LNCAP (cell line): ENCODE measurements around the gene BCAS3.

Source experiments
- CTCF ChIP-seq: fragments of 450-650 bp; IDR thresholded peaks from 2 replicates; pipeline ENCODE4 v1.5.1; 2017; ENCODE audit warnings: mild to moderate bottlenecking

Gene BCAS3

GRCh38 chr17:61436273-61436672 is 758.6 kb downstream of the BCAS3 start:
- no peak for TF ChIP-seq CTCF

GRCh38 chr17:61436995-61437704 is 759.5 kb downstream of the BCAS3 start:
- TF ChIP-seq CTCF: no peak

DNA sequence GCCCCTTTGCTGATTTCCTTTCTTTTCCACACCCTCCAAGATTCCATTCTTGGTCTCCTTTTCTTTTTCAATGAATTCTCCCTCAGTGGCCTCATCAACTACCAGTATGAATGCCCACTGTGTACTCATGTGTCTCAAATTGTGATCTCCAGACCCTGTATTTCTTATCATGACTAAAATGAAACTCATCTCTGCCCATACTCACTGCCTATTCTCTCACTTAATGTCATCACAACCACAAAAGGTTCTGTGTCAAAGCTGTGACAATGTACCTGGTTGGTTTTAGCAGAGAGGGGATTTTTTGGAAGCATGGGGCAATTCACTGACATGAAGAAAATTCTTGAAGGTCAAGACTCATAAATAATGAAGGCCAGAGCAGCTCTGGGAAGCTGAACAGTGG is 763.0 kb downstream of the BCAS3 start:
- TF ChIP-seq CTCF: no peak

DNA sequence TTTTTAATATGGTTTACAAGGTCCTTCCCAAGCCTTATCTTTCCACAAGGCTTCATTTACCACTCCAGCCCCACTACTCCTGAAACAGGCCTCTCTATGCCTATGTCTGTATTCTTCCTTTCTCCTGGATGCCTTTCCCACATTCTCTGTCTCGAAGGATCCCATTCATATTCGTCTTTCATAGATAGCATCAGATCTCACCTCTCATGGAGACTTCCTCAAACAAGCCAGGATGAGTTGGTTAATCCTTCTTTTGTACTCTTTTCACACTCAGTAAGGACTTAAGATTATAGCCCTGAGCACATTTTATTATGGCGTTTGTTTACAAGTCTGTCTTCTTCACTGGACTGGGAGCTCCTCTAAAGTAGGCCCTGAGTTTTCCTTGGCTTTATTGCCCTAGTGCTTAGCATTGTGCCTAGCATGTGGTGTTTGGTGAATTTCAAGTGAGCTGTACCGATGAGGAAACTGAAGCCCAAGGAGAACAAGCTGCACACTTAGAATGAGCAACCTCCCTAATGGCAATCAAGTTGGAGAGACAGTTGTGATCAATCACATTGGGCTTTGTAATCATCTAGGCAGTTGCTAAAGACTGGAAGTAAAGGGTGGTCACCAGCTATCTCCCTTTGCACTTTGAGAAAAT is 764.6 kb downstream of the BCAS3 start:
- TF ChIP-seq CTCF: no peak
